Activated CD8-positive, alpha-beta memory T cell treated with anti-CD3 and anti-CD28 coated beads, Interleukin-2, amount 50 U/mL, for 4 hours (primary cell): ENCODE measurements around the gene ESR2.

Experiments used
- DNase-seq: peaks from one replicate; pipeline ENCODE4 v3.0.0-alpha.2; 2020

Gene ESR2

DNA sequence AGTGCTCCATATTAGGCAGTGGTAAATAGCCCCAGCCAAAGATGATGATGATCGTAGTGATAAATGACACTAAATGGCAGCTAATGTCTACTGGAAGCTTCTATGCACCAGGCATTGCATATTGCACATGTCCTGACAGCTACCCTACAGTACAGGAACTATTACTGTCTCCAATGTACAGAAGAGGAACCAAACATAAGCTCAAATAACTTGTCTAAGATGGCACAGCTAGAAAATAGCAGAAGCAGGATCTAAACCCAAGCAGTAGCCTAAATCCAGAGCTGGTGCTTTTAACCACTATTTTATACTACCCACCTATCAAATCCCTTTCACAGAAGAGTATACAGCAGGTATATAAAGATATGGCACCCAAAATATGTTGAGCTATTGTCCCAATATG is 28.9 kb downstream of the ESR2 start:
- no peak for DNase-seq

DNA sequence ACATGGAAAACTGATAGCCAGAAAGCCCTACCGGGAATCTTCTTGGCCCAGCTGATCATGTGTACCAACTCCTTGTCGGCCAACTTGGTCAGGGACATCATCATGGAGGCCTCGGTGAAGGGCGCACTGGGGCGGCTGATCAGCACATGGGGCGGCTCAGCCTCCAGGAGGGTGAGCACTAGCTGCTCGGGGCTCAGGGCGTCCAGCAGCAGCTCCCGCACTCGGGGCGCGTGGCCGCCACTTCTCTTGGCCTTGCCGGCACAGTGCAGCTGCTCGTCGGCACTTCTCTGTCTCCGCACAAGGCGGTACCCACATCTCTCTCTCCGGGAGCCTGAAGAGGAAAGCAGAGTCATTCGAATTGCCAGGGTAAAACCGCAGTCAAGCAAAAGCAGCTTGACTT is 33.8 kb downstream of the ESR2 start:
- DNase-seq, result no peak

DNA sequence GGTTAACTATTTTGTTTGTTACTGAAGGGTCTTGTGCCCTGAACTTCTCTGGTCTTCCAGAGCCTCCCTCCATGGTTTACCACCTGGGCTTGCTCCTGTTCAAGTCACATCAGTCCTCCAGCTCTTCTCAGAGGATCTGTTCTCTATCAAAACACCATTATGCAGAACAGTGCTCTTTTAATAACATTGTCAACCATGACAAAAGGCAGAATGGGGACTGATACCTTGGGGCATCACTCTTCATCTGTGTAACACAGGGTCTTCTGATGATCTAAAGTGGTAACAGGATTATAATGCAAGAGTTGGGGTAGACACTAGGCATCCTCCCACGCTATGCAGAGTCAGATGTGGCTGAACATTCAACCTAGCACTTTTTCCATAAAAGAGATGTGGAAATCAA is 38.4 kb downstream of the ESR2 start:
- DNase-seq, result no peak

DNA sequence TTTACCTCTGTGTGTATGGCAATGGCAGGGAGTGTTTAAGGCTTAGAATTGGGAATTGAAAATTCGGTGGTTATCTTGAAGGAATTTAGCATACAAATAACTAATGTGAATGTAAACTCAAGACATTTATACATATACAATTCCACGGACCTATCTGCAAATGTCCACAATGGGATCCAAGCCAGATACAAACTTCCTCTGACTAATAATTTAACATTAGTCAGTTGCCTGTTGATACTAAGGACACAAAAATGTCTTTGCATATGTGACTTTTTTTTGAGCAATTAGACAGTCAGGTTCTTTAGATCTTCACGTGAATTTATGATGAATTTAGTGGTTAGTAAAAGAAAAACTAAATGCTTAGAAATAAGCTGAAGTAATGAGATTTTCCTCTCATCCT is 40.5 kb downstream of the ESR2 start:
- DNase-seq, result no peak

DNA sequence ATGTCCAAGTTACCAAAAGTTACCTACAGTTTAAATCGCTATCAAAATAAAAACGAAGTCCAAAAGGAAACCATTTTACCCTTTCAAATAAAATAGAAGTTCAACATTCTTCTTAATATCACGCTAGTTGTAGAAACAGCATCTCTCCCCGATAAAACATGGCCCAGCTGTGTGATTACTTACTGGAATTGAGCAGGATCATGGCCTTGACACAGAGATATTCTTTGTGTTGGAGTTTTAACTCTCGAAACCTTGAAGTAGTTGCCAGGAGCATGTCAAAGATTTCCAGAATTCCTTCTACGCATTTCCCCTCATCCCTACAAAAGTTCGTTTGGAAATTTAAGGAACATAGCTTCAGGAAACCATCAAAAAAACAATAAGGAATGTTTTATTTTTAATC is 44.8 kb downstream of the ESR2 start:
- DNase-seq, result no peak

DNA sequence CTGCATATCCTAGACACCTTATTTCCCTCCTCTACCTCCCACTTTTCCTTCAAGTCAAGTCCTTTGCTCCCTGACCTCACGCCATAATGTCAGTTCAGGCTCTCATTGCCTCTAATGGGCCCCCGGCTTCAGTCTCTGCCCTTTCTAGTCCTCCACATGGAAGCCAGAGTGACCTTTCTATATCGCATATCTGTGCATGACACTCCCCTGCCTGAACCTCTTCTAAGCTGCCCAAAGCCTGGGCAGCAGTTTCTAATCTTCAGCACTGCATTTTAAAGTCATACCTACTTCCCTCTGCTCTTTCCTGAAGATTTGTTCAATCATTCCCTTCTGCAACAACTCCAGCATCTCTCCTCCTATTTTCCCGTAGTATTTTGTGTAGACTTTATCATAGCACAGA is 45.5 kb downstream of the ESR2 start:
- DNase-seq, result no peak

DNA sequence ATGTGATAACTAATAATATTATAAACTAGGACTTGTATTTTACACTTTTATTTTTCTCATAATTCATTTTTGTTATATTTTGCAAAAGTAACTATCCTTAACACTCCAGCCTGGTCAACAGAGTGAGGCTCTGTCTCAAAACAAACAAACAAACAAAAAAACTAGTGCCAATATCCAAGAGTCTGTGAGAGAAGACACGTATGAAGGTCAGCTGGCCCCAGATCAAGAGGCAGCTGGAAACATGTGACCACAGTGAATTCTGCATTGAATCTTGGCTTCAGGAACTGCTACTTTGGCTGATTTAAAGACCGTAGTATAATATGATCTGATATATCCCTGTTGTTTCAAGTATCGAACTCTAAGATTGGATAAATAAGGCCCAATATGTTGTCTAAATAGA is 47.0 kb downstream of the ESR2 start:
- no peak for DNase-seq

DNA sequence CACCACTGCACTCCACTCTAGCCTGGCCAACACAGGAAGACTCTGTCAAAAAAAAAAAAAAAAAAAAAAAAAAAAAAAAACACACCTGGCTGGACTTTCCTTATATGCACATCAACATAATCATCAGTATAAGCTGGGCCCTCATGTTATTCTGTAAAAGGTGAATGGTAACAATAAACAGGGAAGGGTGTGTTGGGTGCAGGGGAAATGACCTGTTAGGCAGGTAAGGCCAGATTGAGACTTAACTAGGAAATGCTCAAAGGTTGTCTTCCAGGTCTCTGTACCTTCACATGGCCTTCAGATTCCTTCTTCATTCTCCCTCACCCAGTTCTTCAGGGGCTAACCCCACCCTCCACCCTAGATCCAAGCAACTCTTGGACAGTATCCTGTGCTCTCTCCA is 47.5 kb downstream of the ESR2 start:
- DNase-seq, result no peak

DNA sequence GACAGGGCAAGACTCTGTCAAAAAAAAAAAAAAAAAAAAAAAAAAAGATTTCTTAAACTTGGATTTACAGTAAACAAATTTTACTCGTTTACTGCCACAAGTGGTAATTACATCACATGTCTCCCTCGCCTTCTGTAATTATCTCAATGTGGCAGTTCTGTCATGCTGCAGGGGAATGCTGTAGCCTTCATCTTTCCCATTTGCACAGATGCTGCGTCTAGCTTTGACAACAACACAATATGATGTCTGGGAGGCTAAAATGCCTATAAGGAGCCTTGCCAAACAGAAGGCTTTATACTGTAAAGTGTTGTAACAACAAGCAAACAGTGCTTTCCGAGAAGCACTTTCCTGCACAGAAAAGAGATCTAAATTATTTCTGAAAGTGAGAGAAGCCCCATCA is 48.7 kb downstream of the ESR2 start:
- DNase-seq, result no peak

DNA sequence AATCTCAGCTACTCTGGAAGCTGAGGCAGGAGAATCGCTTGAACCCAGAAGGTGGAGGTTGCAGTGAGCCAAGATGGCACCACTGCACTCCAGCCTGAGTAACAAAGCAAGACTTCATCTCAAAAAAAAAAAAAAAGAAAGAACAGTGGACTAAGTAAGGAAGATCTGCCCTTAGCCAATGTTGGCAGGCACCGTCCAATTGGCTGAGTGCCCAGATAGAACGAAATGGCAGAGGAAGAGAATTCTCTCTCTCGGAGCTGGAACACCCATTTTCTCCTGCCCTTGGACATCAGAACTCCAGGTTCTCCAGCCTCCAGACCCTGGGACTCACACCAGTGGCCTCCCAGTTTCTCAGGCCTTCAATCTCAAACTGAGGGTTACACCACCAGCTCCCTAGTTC is 49.9 kb downstream of the ESR2 start:
- DNase-seq, result no peak

DNA sequence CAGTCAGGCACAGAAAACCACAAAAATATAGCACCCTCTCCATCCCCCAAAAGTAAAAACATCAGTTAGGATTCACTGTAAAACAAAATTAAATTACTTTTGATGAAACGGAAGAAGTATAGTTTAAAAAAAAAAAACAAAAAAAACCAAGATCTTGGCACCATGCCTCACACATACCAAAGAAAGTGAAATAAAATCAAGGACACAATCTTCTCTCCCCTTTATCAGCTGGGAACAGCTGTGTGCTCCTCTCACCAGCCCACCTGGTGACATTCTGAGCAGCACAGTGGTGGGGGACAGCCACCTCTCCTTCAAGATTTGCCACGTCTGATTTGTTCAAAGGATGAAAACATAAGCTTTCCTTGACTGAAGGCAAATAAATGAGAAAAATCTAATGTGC is 55.5 kb downstream of the ESR2 start:
- no peak for DNase-seq

DNA sequence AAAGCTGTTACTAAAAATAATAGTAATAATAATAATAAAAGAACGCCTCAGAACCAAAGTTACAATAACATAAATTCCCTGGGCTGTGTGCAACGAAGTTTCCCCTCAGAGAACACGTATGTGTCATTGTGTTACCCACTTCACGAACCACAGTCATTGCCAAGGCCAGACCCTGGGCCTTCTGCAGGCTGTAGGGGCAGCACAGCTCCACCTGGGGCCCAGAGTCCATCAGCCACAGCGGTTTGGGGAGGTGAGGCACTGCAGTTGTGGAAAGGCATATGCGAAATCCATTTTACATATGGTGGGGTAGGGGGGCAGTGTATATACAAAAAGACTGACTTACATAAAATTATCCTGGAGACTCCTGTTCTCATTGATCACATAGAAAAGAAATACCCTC is 56.1 kb downstream of the ESR2 start:
- no peak for DNase-seq

DNA sequence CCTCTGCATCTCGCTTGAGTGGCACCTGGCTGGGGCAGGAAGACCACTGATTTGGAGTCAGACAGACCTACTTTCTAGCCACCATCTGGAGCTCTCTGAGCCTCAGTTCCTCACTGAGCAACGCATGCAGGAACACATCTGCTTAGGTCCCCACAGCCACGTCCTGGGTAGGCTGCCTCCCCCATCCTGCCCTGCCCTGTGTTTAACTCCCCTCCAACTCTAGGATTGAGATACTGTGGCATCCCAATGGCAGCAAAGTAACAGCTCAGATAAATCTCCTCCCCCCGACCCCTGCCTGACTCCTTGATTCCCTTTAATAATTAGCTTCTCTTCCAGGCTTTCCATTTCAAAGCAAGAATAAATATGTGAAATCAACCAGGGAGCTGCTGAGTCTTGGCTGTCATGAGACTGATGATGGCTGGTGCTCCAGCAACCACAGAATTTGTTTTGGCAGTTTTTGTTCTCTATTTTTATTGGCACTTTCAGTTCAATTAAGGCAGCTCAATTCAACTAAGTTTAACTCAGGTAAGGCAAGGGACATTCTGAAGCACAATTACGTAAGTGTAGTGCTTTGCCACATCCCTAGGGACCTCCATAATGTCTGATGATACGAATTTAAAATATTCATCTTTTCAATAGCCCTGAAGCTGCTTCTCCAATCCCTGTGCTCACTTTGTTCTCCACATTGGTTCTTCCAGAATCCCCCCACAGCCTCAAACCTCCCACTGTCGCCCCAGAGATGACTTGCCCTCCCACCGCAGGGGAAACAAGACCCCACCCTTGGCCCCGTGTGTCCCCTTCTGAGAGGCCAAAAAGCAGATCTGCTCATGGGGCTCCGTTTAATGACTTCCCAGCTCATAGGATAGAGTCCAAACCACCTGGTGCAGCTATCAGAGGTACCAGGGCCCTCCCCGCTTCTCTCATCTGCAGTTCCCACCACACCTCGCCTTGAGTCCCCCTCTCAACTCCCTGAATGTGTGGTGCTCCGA is 58.2 kb downstream of the ESR2 start:
- no peak for DNase-seq

DNA sequence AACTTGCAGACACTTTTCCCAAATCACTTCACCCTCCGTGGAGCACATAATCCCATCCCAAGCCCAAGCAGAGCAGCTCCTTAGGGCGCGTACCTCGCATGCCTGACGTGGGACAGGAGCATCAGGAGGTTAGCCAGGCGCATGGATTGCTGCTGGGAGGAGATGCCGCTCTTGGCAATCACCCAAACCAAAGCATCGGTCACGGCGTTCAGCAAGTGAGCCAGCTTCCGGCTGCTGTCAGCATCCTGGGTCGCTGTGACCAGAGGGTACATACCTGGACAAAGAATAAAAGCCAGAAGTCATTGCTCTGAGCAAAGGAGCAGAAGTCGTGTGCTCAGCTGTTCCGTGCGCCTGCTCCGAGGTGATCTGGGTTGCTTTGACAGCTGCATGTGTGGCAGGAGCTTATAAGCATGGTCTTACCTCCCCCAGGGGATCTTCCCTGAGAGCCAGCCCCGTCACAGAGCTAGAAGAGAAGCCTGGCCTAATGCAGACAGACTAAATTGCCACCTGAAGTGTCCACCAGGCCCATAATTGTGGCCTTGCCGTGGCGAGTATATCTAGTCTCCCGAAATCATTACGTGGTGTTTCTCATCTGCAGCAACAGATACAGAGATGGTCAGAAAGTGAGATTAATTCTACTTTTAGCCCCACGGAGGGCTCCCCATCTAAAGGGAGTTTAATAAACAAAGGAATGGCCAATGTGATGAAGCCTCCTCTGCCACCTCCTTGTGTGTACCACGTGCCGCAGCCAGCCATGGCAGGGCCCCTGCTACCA is 59.1 kb downstream of the ESR2 start:
- DNase-seq, result no peak

DNA sequence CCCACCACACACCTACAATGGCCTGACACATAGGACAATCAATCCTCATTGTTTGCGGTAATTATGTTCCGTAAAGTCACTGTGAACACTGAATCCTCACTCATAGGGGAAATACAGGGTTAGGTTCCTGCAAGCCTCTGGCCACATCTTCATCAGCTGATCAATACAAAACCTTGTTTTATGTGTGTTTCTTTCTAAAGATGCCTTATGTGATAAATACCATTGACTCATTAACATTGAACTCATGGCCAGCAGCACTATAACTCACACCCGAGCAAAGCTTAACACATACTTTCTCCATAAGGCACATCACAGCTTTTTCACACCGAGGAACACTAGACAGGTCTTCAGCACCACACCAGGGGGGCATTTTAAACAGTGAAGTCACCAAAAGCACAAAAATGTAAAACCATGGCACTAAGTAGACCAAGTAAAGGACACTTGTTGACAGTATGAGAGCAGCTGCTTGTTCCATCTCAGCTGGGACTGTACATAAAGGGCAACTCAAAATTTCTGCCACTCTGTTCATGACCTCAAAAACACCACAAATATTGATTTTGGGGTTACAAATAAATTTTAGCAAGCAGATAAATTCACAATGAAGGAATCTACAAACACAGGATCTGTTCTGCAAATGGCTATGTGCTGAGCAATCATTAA is 60.5 kb downstream of the ESR2 start:
- no peak for DNase-seq

DNA sequence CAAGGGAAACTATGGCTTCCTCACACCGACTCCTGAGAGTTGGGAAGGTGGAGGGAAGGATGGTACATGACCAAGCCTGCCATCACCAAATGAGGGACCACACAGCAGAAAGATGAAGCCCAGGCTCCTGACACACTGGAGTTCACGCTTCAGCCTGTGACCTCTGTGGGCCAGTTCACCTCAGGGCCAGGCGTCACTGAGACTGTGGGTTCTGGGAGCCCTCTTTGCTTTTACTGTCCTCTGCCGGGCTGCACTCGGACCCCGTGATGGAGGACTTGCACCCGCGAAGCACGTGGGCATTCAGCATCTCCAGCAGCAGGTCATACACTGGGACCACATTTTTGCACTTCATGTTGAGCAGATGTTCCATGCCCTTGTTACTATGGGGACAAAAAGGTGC is 61.2 kb downstream of the ESR2 start:
- no peak for DNase-seq

DNA sequence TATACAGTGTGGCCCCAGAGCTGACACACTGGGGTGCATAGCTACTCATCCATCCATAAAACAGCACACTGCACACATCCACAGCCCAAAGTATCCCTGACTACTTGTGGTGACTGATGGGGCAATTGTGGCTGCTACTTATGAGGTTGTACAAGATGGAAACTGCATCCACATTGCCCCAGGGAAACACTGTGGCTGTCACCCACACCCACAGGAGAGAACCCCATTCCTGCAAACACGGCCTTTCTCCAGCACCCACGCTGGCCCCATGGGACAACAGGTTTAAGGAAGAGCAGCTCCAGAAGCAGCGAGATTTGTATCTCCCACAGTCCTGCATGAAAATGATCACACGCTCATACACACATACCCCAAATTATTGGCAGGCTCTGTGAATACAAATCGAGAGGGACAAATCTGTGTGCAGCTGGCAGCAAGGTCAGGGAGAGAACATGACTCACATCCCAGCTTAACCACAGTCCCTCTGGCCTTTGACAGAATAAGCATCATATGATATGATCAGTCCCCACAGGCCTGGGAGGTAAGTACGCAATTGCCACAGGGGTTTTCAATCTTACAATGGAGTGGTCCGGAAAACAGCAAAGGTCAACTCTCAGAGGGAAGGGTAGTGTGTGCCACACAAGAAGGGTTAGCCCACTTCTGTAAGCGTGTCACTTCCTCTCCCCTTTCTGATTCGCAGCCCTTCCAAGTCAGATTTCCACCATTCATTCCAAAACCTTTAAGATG is 61.9 kb downstream of the ESR2 start:
- DNase-seq, result no peak

DNA sequence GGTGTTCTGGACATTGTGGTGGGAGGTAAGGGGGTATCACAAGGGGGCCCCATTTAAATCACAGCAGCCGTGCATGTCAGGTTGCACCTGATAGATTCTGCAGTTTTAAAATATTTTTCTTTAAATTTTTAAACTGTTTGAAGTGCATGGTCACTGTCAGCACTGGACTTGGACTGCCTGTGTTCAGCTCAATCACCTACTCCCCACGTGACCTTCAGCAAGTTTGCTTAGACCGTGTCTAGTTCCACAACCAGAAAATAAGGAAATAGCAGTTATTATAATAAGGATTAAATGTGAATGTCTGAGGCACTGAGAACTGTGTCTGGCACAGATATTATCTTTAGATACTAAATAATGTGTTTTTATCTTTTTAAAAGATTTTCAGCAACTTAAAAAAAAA is 64.7 kb downstream of the ESR2 start:
- DNase-seq, result no peak

DNA sequence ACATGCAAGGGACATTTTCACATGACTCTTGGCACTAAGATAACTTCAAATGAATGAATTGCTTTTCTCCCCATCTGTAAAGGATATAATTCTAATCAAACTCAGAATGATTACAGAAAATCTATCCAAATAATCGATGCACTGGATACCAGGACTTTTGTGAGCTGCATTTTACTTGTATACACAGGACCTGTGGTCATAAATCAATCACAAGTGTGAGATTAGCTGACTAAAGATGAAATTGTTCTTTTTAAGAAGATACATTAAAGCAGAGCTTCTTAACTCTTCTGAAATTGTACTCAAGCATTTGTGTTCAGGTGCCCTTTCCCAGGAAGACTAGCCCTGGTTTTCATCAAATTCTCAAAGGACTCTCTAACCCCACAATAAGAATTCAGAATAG is 66.3 kb downstream of the ESR2 start:
- DNase-seq, result no peak

DNA sequence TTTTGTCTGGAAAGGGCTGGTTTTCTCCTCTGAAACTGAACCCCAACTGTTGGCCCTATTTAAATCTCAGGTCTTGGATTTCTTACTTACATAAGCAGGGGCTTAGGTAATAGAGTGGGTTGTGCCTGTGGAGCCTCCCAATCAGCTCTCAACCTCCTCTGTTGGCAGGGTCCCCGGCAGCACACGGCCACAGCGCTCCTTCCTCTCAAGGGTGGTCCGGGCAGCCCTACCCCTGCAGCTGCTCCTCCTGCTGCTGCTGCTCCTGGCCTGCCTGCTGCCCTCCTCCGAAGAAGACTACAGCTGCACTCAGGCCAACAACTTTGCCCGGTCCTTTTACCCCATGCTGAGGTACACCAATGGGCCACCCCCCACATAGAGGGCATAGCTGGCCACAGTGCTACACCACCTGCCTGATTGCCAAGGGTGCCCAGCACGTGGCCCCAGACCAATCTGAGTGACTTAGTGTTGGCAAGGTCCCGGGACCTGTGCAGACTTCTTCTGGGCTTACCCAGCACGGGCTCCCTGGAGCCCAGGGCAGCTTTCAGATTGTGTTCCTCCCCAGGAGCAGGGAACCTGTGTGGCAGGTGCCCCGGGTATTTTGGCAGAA is 68.9 kb downstream of the ESR2 start:
- DNase-seq, result no peak

DNA sequence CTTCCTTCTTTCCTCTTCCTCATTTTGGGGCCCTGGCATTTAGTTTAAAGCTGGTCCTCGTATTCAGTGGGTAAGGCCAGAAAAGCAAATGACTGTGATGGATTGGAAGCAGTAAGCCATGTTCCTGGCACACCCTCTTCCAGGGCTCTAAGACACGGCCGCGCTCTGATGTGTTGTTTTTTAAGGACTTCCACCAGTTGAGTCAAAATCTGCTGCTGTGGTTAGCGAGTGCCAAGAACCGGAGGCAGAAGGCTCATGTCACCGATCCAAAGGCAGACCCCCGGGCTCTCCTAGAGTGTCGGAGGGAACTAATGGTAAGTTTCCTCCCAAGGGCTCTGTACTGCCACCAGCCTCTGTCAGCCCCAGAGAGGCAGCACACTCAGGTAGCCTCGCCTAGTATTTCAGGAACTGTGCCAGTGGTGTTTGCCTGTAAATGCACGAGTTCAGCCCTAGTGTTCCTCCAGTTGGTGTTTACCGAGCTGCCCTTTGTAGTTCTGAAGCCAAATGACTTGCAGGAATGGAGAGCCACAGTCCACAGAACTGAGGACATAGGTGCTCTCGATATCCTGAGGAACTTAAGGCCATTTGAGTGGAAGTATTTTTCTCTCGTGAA is 72.7 kb downstream of the ESR2 start:
- no peak for DNase-seq

DNA sequence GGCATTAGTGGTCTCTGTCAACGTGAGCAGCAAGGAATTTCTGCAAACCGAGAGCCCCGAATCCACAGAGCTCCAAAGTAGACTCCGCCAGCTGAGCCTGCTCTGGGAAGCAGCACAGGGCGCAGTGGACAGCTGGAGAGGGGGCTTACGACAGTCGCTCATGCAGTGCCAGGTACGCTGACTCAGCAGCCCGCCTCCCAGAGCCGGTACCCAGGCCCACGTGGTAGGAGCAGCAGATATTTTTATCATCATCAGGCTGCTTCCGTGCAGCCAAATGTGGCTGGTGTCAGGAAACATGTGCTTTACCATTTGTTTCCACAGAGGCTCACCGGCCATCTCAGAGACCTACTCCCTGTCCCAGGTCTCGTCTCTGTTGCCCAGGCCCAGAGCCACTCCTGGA is 73.7 kb downstream of the ESR2 start:
- DNase-seq, result no peak
